HepG2 (cell line): ENCODE measurements around the gene TRAPPC3. TPM values are rescaled to one million over a fixed set of nuclear protein-coding genes. Genes with fewer than 3 reads are reported as not detected.

Source experiments
- EEA1 ChIP-seq: sonication (generic); formaldehyde crosslinking; IDR thresholded peaks from 2 replicates; pipeline ENCODE4 v1.5.1; 2020; ENCODE audit warnings: mild to moderate bottlenecking, missing genetic modification reagents, borderline replicate concordance
- KAT2B ChIP-seq: fragments of 150-350 bp; IDR thresholded peaks from 2 replicates; pipeline ENCODE4 v1.6.1; 2014; ENCODE audit warnings: low read depth, low read length, borderline replicate concordance
- KLF11 ChIP-seq: IDR thresholded peaks from 2 replicates; pipeline ENCODE4 v1.6.1; 2016; ENCODE audit warnings: missing compliant biosample characterization
- NBN ChIP-seq: fragments of 450-650 bp; conservative IDR thresholded peaks from 2 replicates; pipeline ENCODE4 v1.6.1; 2017
- NONO ChIP-seq, 2 experiments: fragments of 450-650 bp in 1 of 2; sonication (generic) in 1 of 2; formaldehyde crosslinking in 1 of 2; IDR thresholded peaks in 1 of 2; conservative IDR thresholded peaks in 1 of 2; 2 replicates each; pipeline versions ENCODE4 v1.6.1 to v1.8.0; 2017 to 2022; ENCODE audit warnings: mild to moderate bottlenecking in 1 of 2, missing genetic modification reagents in 1 of 2, moderate library complexity in 1 of 2
- ONECUT2 ChIP-seq: sonication (generic); formaldehyde crosslinking; IDR thresholded peaks from 2 replicates; pipeline ENCODE4 v1.4.0; 2020; ENCODE audit warnings: missing genetic modification reagents
- POLR2AphosphoS2 ChIP-seq: IDR thresholded peaks from 2 replicates; pipeline ENCODE4 v1.6.1; 2011; ENCODE audit warnings: low read depth, low read length, improper control_type of control experiment
- PTBP1 ChIP-seq: fragments of 200-400 bp; formaldehyde crosslinking; IDR thresholded peaks from 2 replicates; pipeline ENCODE4 v1.6.1; 2018; ENCODE audit warnings: low read length, low read depth; ENCODE audit not compliant: poor library complexity, severe bottlenecking
- SNAPC5 ChIP-seq: sonication (generic); formaldehyde crosslinking; IDR thresholded peaks from 2 replicates; pipeline ENCODE4 v1.8.1; 2023; ENCODE audit warnings: mild to moderate bottlenecking, missing genetic modification reagents, borderline replicate concordance
- TRIM22 ChIP-seq: fragments of 450-650 bp; IDR thresholded peaks from 2 replicates; pipeline ENCODE4 v1.6.1; 2017
- ZFP36 ChIP-seq: fragments of 150-350 bp; IDR thresholded peaks from 2 replicates; pipeline ENCODE4 v1.6.1; 2018; ENCODE audit warnings: borderline replicate concordance, low read length, low read depth; ENCODE audit not compliant: partially characterized antibody
- ZFP36L1 ChIP-seq: sonication (generic); formaldehyde crosslinking; IDR thresholded peaks from 2 replicates; pipeline ENCODE4 v1.8.0; 2022; ENCODE audit warnings: mild to moderate bottlenecking, missing genetic modification reagents, moderate library complexity
- ZFX ChIP-seq: sonication (generic); formaldehyde crosslinking; IDR thresholded peaks from 2 replicates; pipeline ENCODE4 v1.4.0; 2020; ENCODE audit warnings: mild to moderate bottlenecking, low read depth, missing genetic modification reagents, moderate library complexity
- ZFYVE20 ChIP-seq: sonication (generic); formaldehyde crosslinking; IDR thresholded peaks from 2 replicates; pipeline ENCODE4 v1.8.0; 2023; ENCODE audit warnings: low read depth, mild to moderate bottlenecking, moderate library complexity, missing genetic modification reagents, borderline replicate concordance
- ZHX2 ChIP-seq, 2 experiments: sonication (generic) in 1 of 2; formaldehyde crosslinking in 1 of 2; IDR thresholded peaks; 2 replicates each; pipeline versions ENCODE4 v1.6.1 to v1.9.0; 2014 to 2022; ENCODE audit warnings: antibody characterized with exemption in 1 of 2, borderline replicate concordance in 1 of 2, inconsistent platforms in 1 of 2, low read depth in 1 of 2, missing genetic modification reagents in 1 of 2
- ZNF543 ChIP-seq: sonication (generic); formaldehyde crosslinking; IDR thresholded peaks from 2 replicates; pipeline ENCODE4 v1.4.0; 2020; ENCODE audit warnings: mild to moderate bottlenecking, missing genetic modification reagents
- ZNF749 ChIP-seq: sonication (generic); formaldehyde crosslinking; IDR thresholded peaks from 2 replicates; pipeline ENCODE4 v1.8.0; 2022; ENCODE audit warnings: mild to moderate bottlenecking, missing genetic modification reagents, moderate library complexity, borderline replicate concordance
- ZNF772 ChIP-seq: sonication (generic); formaldehyde crosslinking; IDR thresholded peaks from 2 replicates; pipeline ENCODE4 v1.5.0; 2020; ENCODE audit warnings: mild to moderate bottlenecking, missing genetic modification reagents
- ZNF781 ChIP-seq: sonication (generic); formaldehyde crosslinking; IDR thresholded peaks from 2 replicates; pipeline ENCODE4 v1.5.1; 2020; ENCODE audit warnings: borderline replicate concordance, mild to moderate bottlenecking, missing genetic modification reagents; ENCODE audit errors: not compliant biosample characterization
- ZSCAN21 ChIP-seq: sonication (generic); formaldehyde crosslinking; IDR thresholded peaks from 2 replicates; pipeline ENCODE4 v1.8.0; 2022; ENCODE audit warnings: mild to moderate bottlenecking, missing genetic modification reagents, moderate library complexity, borderline replicate concordance
- polyA plus RNA-seq, 8 experiments: library from polyadenylated mRNA; depleted of rRNA in 3 of 8; stranded (reverse) in 7 of 8; unstranded in 1 of 8; fragments of >200 nt; fragmentation: Illumina TruSeq in 4 of 8; extraction: Trizol in 4 of 8; gene quantifications; 2 replicates each; pipeline versions ENCODE4 v1.2.1 to v1.2.3, GENCODE V29; 2011 to 2016; ENCODE audit warnings: low read depth in 4 of 8, missing spikeins in 1 of 8, mixed read lengths in 1 of 8; ENCODE audit not compliant: insufficient read depth in 1 of 8
- total RNA-seq, 5 experiments: library from RNA; depleted of rRNA; stranded (reverse); fragments of >200 nt; fragmentation: Illumina TruSeq; extraction: Trizol; gene quantifications; 2 replicates each; pipeline ENCODE4 v1.2.3, GENCODE V29; 2016; ENCODE audit warnings: low read depth in 1 of 5

Gene TRAPPC3
- total and polyA plus RNA-seq, 2 of the 13 experiments (the other 11 are each of a cell fraction or from before 2014, with no cell fraction given): 53.7 to 62.4 TPM

- TF ChIP-seq ZFP36L1 (CRISPR knock-in tag): no peak
- TF ChIP-seq NONO (IDR thresholded peaks at IDR 0.05): no peak
- TF ChIP-seq NONO (CRISPR knock-in tag; conservative IDR thresholded peaks at IDR 0.05): no peak
- peak; percentile 3 for TF ChIP-seq ZFP36
- TF ChIP-seq SNAPC5 (CRISPR knock-in tag): no peak
- no peak for TF ChIP-seq ZNF749 (CRISPR knock-in tag)
- TF ChIP-seq ZSCAN21 (CRISPR knock-in tag): no peak
- peak; percentile 22 for TF ChIP-seq ZNF781
- TF ChIP-seq ZHX2 (IDR thresholded peaks at IDR 0.05; ENCODE audit: low read depth): no peak
- TF ChIP-seq ZHX2 (CRISPR knock-in tag; IDR thresholded peaks at IDR 0.05; ENCODE audit: borderline replicate concordance): no peak
- no peak for TF ChIP-seq KLF11 (CRISPR knock-in tag)
- no peak for TF ChIP-seq ZFX (CRISPR knock-in tag)
- TF ChIP-seq NBN: no peak
- no peak for TF ChIP-seq EEA1 (CRISPR knock-in tag)
- TF ChIP-seq POLR2AphosphoS2: no peak
- TF ChIP-seq ZFYVE20: no peak
- 0 out of 2 replicates have a peak, but pooled peaks have one; percentile 50 for TF ChIP-seq ZNF772 (CRISPR knock-in tag)
- TF ChIP-seq KAT2B: no peak
- no peak for TF ChIP-seq TRIM22
- TF ChIP-seq PTBP1: no peak
- TF ChIP-seq ZNF543: no peak
- TF ChIP-seq ONECUT2: no peak
- TF ChIP-seq, all 625 proteins: peak for 22
These were observed 14.6 kb downstream of the TRAPPC3 start (continued) for GRCh38 chr1:36134505-36135329.
